Neural crest cell (in vitro differentiated cells): ENCODE data around the gene FLRT1. TPM values are rescaled to one million over a fixed set of nuclear protein-coding genes. Genes with fewer than 3 reads are reported as not detected.

Source experiments
- DNase-seq: peaks from one replicate; pipeline ENCODE4 v3.0.0; 2021; ENCODE audit warnings: low read depth, mixed read lengths, low spot score
- H3K27ac Mint-ChIP-seq: one replicate; pipeline ENCODE4 v1.8.0; 2021; ENCODE audit warnings: mild to moderate bottlenecking, mixed read lengths; ENCODE audit not compliant: unreplicated experiment
- H3K27me3 Mint-ChIP-seq: 2 replicates; pipeline ENCODE4 v1.8.0; 2021; ENCODE audit warnings: low read depth, mild to moderate bottlenecking, mixed read lengths
- H3K36me3 Mint-ChIP-seq: 2 replicates; pipeline ENCODE4 v1.8.0; 2021; ENCODE audit warnings: low read depth, mild to moderate bottlenecking, mixed read lengths
- H3K4me1 Mint-ChIP-seq: 2 replicates; pipeline ENCODE4 v1.8.0; 2021; ENCODE audit warnings: mixed read lengths
- H3K4me3 Mint-ChIP-seq: one replicate; pipeline ENCODE4 v1.8.0; 2021; ENCODE audit warnings: mild to moderate bottlenecking, mixed read lengths
- H3K9me3 Mint-ChIP-seq: 2 replicates; pipeline ENCODE4 v1.8.0; 2021; ENCODE audit warnings: mixed read lengths
- CTCF ChIP-seq: fragments of 200-600 bp; sonication (generic); conservative IDR thresholded peaks from 2 replicates; pipeline ENCODE4 v1.5.0; 2021; ENCODE audit warnings: antibody characterized with exemption, mild to moderate bottlenecking
- long read RNA-seq: library from polyadenylated mRNA; unstranded; transcript quantifications from one replicate; pipeline ENCODE4 v2.0.0, GENCODE V29; 2020
- total RNA-seq: library from RNA; stranded (reverse); gene quantifications from 2 replicates; pipeline ENCODE4 v1.2.1, GENCODE V29; 2021

The FLRT1 gene
- total RNA-seq, result 2.4 and 3.0 TPM in 2 replicates
- long read RNA-seq, result 0 reads

GRCh38 chr11:64035576-64035975 lies at the start of gene FLRT1:
TSS of gene FLRT1 (plus strand) at chr11:64035931. CDS start at chr11:64116268, 80,337 bp downstream.
- H3K9me3 Mint-ChIP-seq, result no peaks in the 10 kb centered on the region
- H3K27ac Mint-ChIP-seq, result peak within 1 kb of the TSS; percentile 57
- no peak for DNase-seq
- TF ChIP-seq CTCF, result no peak
- H3K36me3 Mint-ChIP-seq, result no peaks in the 10 kb centered on the region
- peaks cover 51% of the 10 kb centered on the region for H3K27me3 Mint-ChIP-seq
- peaks cover 19% of the 10 kb centered on the region for H3K4me1 Mint-ChIP-seq
- peak within 1 kb of the TSS; percentile 79 for H3K4me3 Mint-ChIP-seq

- H3K27ac Mint-ChIP-seq, result peak within 1 kb of the TSS; percentile 99
- peak within 1 kb of the TSS; percentile 99 for H3K4me3 Mint-ChIP-seq
- TF ChIP-seq CTCF, result no peak
Measured at GRCh38 chr11:63986156-63986931, 49.4 kb upstream of the FLRT1 start, which contains the start of gene OTUB1. TSS of gene OTUB1 (plus strand) at chr11:63986438. CDS start at chr11:63986457, 19 bp downstream.

GRCh38 chr11:63986932-63987513 lies 48.7 kb upstream of the FLRT1 start:
- H3K27me3 Mint-ChIP-seq, result peaks cover 4% of the 10 kb centered on the region
- peaks cover 15% of the 10 kb centered on the region for H3K36me3 Mint-ChIP-seq
- TF ChIP-seq CTCF, result no peak
- DNase-seq, result no peak
- H3K4me1 Mint-ChIP-seq, result peaks cover 25% of the 10 kb centered on the region
- no peak overlapping the region for H3K27ac Mint-ChIP-seq
- peak overlapping the region; percentile 90 for H3K4me3 Mint-ChIP-seq
- no peaks in the 10 kb centered on the region for H3K9me3 Mint-ChIP-seq

More at GRCh38 chr11:63986156-63986931, 49.4 kb upstream of the FLRT1 start, which contains the start of gene OTUB1:
- DNase-seq, result peak; percentile 86
- H3K9me3 Mint-ChIP-seq, result no peaks in the 10 kb centered on the region
- H3K4me1 Mint-ChIP-seq, result peaks cover 25% of the 10 kb centered on the region
- H3K27me3 Mint-ChIP-seq, result peaks cover 4% of the 10 kb centered on the region
- peaks cover 12% of the 10 kb centered on the region for H3K36me3 Mint-ChIP-seq

GRCh38 chr11:63991558-63991957 lies 44.2 kb upstream of the FLRT1 start:
- peak overlapping the region; percentile 64 for H3K4me3 Mint-ChIP-seq
- peaks cover 3% of the 10 kb centered on the region for H3K27me3 Mint-ChIP-seq
- H3K4me1 Mint-ChIP-seq, result peaks cover 18% of the 10 kb centered on the region
- no peak for TF ChIP-seq CTCF
- no peaks in the 10 kb centered on the region for H3K9me3 Mint-ChIP-seq
- peaks cover 15% of the 10 kb centered on the region for H3K36me3 Mint-ChIP-seq
- no peak overlapping the region for H3K27ac Mint-ChIP-seq
- no peak for DNase-seq

- Mint-ChIP-seq H3K4me3 (peak overlapping the region; percentile 69), H3K9me3 (no peaks in the 10 kb centered on the region), H3K36me3 (peaks cover 15% of the 10 kb centered on the region), H3K4me1 (peaks cover 9% of the 10 kb centered on the region), H3K27ac (no peak overlapping the region), H3K27me3 (peaks cover 3% of the 10 kb centered on the region)
- TF ChIP-seq CTCF, result no peak
- no peak for DNase-seq
Measured at GRCh38 chr11:63993100-63993499, 42.6 kb upstream of the FLRT1 start.
